ENCODE data around the gene CAVIN3.

DNA sequence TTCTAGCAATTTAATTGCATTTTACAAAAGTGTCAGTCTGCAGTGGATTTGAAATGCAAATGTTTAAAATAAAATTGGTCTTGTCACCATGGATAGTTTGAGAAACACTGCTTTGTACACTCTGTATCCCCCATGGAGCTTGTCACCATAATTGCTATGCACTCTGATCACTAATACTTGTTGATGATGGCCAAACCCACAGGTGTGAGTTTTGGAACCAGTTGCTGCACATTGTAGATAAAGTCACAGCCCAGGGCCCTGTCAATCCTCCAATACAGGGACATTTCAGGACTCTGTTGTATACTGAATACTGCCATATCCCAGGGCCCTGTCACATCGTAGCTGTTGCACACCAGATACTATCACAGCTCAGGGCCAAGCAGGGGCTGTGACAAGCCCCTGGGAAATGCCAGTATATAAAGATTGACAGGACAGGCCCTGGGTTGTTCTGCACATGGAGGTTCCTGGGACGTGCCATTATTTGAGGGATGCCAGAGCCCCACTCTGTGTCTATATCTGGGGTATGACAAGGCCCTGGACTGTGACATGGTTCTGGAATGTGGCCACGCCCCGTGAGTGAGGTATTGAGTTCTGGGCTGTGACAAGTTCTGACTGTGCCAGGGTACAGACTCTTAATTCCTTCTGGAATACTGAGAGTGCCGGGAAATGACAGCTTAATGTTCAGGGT lies 42.0 kb upstream of the CAVIN3 start:
- TF ChIP-seq, protein P1, sequence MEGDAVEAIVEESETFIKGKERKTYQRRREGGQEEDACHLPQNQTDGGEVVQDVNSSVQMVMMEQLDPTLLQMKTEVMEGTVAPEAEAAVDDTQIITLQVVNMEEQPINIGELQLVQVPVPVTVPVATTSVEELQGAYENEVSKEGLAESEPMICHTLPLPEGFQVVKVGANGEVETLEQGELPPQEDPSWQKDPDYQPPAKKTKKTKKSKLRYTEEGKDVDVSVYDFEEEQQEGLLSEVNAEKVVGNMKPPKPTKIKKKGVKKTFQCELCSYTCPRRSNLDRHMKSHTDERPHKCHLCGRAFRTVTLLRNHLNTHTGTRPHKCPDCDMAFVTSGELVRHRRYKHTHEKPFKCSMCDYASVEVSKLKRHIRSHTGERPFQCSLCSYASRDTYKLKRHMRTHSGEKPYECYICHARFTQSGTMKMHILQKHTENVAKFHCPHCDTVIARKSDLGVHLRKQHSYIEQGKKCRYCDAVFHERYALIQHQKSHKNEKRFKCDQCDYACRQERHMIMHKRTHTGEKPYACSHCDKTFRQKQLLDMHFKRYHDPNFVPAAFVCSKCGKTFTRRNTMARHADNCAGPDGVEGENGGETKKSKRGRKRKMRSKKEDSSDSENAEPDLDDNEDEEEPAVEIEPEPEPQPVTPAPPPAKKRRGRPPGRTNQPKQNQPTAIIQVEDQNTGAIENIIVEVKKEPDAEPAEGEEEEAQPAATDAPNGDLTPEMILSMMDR (IDR thresholded peaks at IDR 0.05) = no peak
- TF ChIP-seq POLR2A (IDR thresholded peaks at IDR 0.05) = no peak

All from thyroid gland (tissue), 4 donors.